Measurements from ENCODE around the gene NEIL3. TPM values are rescaled to one million over a fixed set of nuclear protein-coding genes. Genes with fewer than 3 reads are reported as not detected.

Gene NEIL3
- total and polyA plus RNA-seq, 2 of the 8 experiments (the other 6 are each of a cell fraction or from before 2014, with no cell fraction given), result 5.5 to 11.0 TPM

- Histone ChIP-seq H4K8ac (ENCODE audit: extremely low read depth, insufficient read depth, low read length) (no peak overlapping the region; the same call in 1 of the 2 replicates), H3K27ac (ENCODE audit: low read depth, low read length) (no peak overlapping the region), H3K79me1 (ENCODE audit: low read depth, low read length) (no peaks in the 10 kb centered on the region), H3K4me2 (ENCODE audit: insufficient read depth in 1 of 2, low read depth in 2 of 2, low read length in 2 of 2) (no peak overlapping the region), H3K27me3 (replicated peaks in 1 of 4; ENCODE audit: control insufficient read depth in 3 of 4, extremely low read depth in 1 of 4, insufficient read depth in 3 of 4, low read length in 3 of 4) (no peaks in the 10 kb centered on the region), H3K56ac (replicated peaks; ENCODE audit: insufficient read length, low read depth, low read length) (no peak overlapping the region), H4K20me1 (replicated peaks in 1 of 2; ENCODE audit: control insufficient read depth in 1 of 2, insufficient read depth in 2 of 2, low read length in 2 of 2) (no peaks in the 10 kb centered on the region), H3K9me3 (ENCODE audit: insufficient read depth in 2 of 2, low read depth in 1 of 2, low read length in 1 of 2) (no peaks in the 10 kb centered on the region), H2AK5ac (ENCODE audit: low read depth, low read length) (no peak overlapping the region), H3K4me3 (ENCODE audit: extremely low read depth in 1 of 4, insufficient read depth in 2 of 4, low read depth in 3 of 4, low read length in 4 of 4) (no peak overlapping the region), H2BK12ac (ENCODE audit: low read depth, low read length) (no peak overlapping the region), H3K14ac (ENCODE audit: insufficient read length) (no peak overlapping the region), H3K9ac (replicated peaks in 1 of 4; ENCODE audit: extremely low read depth in 1 of 4, low read depth in 3 of 4, low read length in 3 of 4) (no peak overlapping the region), H2BK15ac (ENCODE audit: low read length) (no peak overlapping the region), H4K5ac (ENCODE audit: insufficient read length, low read depth, low read length) (no peak overlapping the region), H3K4ac (replicated peaks; ENCODE audit: insufficient read length, low read depth, low read length) (no peak overlapping the region), H4K91ac (replicated peaks; ENCODE audit: insufficient read length, low read length) (no peak overlapping the region), H3K23ac (ENCODE audit: insufficient read length) (no peak overlapping the region), H2AFZ (ENCODE audit: low read length) (no peak overlapping the region), H3K23me2 (ENCODE audit: low read depth, low read length) (no peaks in the 10 kb centered on the region), H3K36me3 (ENCODE audit: control insufficient read depth in 2 of 4, insufficient read depth in 4 of 4, low read length in 3 of 4) (no peaks in the 10 kb centered on the region), H2BK20ac (ENCODE audit: low read length) (no peak overlapping the region), H2BK120ac (replicated peaks; ENCODE audit: low read depth, low read length) (no peak overlapping the region), H2BK5ac (ENCODE audit: low read depth, low read length) (no peak overlapping the region), H3K18ac (ENCODE audit: extremely low read depth, low read length) (no peak overlapping the region), H3K4me1 (replicated peaks in 1 of 4; ENCODE audit: control insufficient read depth in 3 of 4, insufficient read depth in 4 of 4, low read length in 3 of 4) (no peaks in the 10 kb centered on the region; a peak in 2 of 7 replicates), H3K79me2 (ENCODE audit: control insufficient read depth in 1 of 2, insufficient read depth in 2 of 2, low read length in 2 of 2) (no peaks in the 10 kb centered on the region)
- FAIRE-seq (no peak), DNase-seq (ENCODE audit: low read depth in 1 of 2, low spot score in 2 of 2) (no peak)
- ChIA-PET CTCF (ENCODE audit: partially characterized antibody) (interaction anchor here (0.8 to 2.4 kb wide), 9 partner anchors 13 to 157 kb away, joined by 3 to 17 read pairs (median 6); no protein-coding TSS in a partner anchor), POLR2A (ENCODE audit: partially characterized antibody) (interaction anchor here (2.8 kb wide), 1 partner anchor 60 kb away, joined by 14 read pairs; the partner anchor contains the start of gene AGA)
- WGBS, 2 experiments (ENCODE audit: extremely low coverage in 1 of 2, insufficient coverage in 1 of 2, insufficient read length in 1 of 2, insufficient replicate concordance in 2 of 2, low coverage in 1 of 2, low lambda C conversion rate in 2 of 2, missing lambda C conversion rate in 1 of 2), result 89% methylated on average over 13 of the region's 13 CpGs; no CpG with 5 or more reads in 1 of the 2 experiments
- no peak for TF ChIP-seq TBP (IDR thresholded peaks at IDR 0.05; ENCODE audit: low read depth, low read length)
- TF ChIP-seq SIN3A (conservative IDR thresholded peaks at IDR 0.05 in 1 of 2, IDR thresholded peaks at IDR 0.05 in 1 of 2; ENCODE audit: low read depth in 1 of 2, low read length in 2 of 2), result no peak
- TF ChIP-seq KDM1A (IDR thresholded peaks at IDR 0.05; ENCODE audit: borderline replicate concordance, low read length), result no peak
- TF ChIP-seq HDAC2 (IDR thresholded peaks at IDR 0.05; ENCODE audit: borderline replicate concordance in 1 of 2, low read depth in 2 of 2, low read length in 2 of 2), result no peak
- TF ChIP-seq USF2 (IDR thresholded peaks at IDR 0.05; ENCODE audit: low read length), result no peak
- no peak for TF ChIP-seq JUN (IDR thresholded peaks at IDR 0.05; ENCODE audit: low read depth, low read length)
- no peak for TF ChIP-seq CTBP2 (IDR thresholded peaks at IDR 0.05; ENCODE audit: borderline replicate concordance, insufficient read depth, insufficient read length, low read length)
- TF ChIP-seq BCL11A (IDR thresholded peaks at IDR 0.05; ENCODE audit: low read depth in 2 of 2, low read length in 2 of 2), result no peak
- TF ChIP-seq GABPA (IDR thresholded peaks at IDR 0.05; ENCODE audit: borderline replicate concordance, insufficient read depth, low read length), result no peak
- no peak for TF ChIP-seq EGR1 (IDR thresholded peaks at IDR 0.05; ENCODE audit: borderline replicate concordance, low read depth, low read length)
Measured at GRCh38 chr4:177381762-177382310, 72.2 kb downstream of the NEIL3 start.

Data from H1 (cell line).